ENCODE measurements around the gene AP4B1.

The AP4B1 gene

DNA sequence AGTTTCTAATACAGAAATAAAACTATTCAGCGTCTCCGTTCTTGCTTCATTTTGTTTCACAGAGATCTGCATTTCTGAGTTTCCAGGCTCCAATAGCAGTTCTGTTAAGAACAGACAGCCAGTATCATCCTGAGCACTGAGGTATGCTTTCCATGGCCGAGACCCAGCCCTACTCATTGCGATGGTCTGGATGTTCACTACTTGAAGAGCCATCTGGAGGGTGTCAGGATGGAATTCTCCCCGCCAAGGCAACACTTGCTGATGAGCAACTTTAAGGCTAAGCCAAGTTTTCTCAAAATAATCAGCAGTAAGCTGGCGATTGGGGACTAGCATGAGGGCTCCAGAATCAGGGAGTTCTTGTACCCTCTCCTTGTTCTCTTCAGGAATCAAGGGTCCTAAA lies 9.5 kb downstream of the AP4B1 start:
- DNase-seq (ENCODE audit: low read depth in 3 of 3), result no peak

DNA sequence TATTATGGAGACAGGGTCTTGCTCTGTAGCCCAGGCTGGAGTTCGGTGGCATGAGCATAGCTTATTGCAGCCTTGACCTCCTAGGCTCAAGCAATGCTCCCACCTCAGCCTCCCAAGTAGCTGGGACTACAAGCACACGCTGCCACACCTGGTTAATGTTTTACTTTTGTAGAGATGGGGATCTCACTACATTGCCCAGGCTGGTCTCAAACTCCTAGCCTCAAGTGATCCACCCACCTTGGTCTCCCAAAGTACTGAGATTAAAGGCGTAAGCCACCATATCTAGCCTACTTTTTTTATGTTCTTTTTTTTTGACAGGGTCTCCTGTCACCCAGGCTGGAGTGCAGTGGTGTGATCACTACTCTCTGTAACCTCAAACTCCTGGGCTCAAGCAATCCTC lies 11.3 kb downstream of the AP4B1 start:
- DNase-seq (ENCODE audit: low read depth in 3 of 3), result no peak

DNA sequence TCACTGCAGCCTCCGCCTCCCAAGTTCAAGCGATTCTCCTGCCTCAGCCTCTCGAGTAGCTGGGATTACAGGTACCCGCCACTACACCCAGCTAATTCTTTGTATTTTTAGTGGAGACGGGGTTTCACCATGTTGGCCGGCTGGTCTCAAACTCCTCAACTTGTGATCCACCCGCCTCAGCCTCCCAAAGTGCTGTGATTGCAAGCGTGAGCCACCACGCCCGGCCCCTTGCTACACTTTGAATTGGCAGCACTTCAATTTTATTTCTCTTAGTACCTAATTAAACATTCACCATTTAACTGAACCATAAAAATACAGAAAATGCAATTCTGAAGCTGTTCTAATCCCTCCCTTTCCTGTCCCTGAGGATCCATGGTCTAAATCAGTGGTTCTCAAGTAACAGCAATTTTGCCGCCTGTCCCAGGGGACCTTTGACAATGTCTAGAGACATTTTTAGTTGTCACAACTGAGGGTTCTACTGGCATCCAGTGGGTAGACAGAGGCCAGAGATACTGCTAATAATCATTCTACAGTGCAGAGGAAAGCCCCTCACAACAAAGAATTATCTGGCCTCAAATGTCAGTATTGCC lies 12.9 kb downstream of the AP4B1 start:
- DNase-seq (ENCODE audit: low read depth in 3 of 3), result no peak

DNA sequence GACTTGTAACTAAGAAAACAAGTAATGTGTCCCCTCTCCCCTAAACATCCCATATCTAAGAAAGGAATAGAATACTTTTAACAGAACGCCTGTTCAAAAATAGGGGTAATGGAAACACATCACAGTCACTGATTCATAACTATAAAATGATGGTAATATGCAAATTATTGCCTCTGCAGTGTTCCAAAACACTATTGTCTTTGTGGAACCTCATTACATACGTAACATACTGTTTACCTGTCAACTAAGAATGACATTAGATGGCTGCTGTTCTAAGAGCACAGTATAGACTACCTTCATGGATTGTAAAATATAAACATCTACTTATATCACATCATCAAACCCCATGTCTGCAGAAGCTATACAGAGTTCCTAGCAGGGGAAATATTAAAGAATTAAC lies 13.8 kb downstream of the AP4B1 start:
- no peak for DNase-seq (ENCODE audit: low read depth in 3 of 3)

DNA sequence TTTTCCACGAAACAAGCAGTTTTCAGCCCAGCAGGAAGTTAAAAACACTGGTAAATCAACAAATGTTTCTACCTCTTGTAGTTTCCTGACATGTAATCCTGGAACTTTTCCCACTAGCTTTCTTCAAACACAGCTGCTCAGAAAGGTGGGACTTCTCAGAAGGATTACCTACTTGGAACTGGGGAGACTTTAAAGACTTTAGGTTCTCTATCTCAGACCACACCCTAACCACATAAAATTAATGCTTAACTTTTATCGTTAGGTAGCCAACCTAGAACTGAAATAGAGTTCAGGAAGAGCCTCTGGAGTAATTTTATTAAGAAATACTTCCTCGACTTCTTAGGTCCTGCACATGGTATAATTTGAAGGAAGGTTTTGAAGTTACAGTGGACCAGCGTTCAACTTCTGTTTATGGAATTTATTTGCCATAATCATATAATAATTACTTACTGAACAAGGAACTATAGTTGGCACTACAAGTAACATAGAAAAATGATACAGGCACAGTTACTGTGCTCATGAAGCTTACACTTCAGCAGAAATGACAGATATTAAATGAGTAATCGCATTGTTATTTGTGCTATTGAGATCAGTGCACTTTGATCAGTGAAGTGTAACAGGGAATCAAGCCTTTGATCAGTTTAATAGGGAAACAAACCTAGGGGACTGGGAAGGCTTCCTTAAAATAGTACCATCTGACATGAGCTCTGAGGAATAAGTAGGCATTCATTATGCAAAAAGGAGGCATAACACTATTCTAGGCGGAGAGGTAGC lies 17.0 kb downstream of the AP4B1 start, which contains the start of gene BCL2L15:
Gene BCL2L15 (minus strand): TSS at position 180 of the 774 bp plus-strand sequence. CDS start 206 bp downstream, outside the sequence.
- no peak for DNase-seq (ENCODE audit: low read depth in 3 of 3)

DNA sequence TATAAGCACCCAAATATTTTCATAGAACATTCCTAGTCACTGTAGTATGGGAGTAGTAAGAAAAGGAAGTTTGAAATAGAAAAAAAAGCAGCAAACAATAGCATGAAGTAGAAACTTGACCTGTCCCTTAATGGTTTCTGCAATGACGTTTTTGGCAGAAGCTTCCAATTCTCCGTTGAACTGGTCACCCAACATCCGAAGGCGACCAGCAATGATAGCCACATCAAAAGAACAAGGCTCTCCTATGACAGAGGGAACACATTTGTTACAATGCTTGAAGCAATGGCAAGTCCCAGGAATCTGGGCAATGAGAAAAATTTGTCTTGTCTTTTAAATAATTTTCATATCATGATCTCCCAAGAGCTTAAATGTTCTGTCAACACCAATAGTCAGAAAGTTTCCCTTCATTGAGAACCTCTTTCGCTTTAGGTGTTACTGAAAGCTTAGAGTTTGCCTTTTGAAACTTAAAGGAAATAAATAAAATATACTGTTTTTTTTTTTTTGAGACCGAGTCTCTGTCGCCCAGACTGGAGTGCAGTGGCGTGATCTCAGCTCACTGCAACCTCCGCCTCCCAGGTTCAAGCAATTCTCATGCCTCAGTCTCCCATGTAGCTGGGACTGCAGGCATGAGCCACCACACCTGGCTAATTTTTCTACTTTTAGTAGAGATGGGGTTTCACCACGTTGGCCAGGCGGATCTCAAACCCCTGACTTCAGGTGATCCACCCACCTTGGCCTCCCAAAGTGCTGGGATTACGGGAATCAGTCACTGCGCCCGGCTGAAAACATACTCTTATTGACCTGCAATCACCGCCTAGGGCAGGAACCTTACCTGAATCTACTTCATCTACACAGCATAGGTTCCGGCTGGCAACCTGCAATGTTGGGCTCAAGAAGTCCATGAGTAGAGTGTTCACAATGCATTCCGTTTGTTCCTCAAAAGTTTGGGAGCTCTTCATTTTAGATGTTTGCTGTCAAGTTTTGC lies 17.9 kb downstream of the AP4B1 start:
- DNase-seq (ENCODE audit: low read depth in 3 of 3), result no peak

DNA sequence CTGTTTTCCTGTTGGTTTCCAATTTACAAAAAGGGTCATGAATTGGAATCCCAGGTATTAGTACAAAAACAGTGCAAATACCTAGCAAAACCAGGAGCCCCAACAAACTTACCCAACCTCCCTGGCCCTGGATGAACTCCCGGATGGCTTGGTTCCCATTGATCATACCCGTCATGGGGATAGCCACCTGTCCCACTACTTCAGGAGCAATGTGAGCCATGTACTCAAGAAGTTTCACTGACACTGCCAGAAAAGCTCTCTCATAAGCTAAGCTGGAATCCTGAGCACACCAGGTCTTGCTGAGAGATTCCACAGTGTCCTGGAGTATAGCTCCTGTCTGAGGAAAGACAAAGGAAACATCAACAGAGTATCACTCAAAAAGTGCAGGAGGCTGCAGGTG lies 22.9 kb downstream of the AP4B1 start:
- DNase-seq (ENCODE audit: low read depth in 3 of 3), result no peak

DNA sequence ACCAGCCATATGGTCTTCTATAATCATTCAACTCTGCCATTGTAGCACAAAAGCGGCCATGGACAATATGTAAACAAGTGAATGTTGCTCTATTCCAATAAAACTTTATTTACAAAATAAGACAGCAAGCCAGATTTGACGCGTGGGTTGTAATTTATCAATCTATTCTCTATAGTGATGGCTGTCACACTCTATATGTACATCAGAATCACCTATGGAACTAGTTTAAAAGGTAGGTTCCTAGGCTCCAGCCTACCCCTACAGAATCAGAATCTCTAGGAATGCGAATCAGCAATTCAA lies 24.9 kb downstream of the AP4B1 start:
- DNase-seq (ENCODE audit: low read depth in 3 of 3), result no peak

DNA sequence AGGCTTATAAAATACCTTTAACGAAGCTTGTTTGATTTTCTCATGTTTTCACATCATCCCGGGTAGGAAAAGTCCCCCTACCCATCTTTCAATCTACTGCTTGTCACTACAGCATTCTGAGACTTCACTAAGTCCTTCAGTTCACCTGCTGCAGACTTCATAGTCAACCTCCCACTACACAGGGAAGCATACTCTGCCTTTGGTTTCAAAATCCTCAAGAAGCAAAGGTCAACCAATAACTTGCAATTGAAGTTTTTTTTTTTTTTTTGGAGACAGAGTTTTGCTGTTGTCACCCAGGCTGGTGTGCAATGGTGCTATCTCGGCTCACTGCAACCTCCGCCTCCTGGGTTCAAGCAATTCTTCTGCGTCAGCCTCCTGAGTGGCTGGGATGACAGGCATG lies 28.4 kb downstream of the AP4B1 start:
- DNase-seq (ENCODE audit: low read depth in 3 of 3), result no peak

DNA sequence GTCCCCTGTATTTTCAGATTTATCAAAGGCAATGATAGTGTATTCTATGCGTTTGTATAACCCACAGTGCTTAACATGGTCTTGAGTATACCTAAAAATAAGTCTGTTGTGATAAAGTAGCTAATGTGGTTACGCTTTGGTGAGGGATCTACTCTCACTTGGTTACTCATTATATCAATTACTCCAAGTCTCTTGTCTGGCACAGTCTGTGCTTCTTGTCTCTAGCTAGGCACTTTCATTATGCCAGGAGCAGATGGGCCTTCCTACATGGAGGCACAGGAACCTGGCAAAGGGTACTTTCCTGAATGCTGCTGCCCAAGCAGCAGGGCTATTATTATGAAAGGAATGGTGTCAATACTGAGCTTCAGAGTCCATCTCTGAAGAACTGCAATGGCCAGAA lies 28.9 kb downstream of the AP4B1 start:
- no peak for DNase-seq (ENCODE audit: low read depth in 3 of 3)

DNA sequence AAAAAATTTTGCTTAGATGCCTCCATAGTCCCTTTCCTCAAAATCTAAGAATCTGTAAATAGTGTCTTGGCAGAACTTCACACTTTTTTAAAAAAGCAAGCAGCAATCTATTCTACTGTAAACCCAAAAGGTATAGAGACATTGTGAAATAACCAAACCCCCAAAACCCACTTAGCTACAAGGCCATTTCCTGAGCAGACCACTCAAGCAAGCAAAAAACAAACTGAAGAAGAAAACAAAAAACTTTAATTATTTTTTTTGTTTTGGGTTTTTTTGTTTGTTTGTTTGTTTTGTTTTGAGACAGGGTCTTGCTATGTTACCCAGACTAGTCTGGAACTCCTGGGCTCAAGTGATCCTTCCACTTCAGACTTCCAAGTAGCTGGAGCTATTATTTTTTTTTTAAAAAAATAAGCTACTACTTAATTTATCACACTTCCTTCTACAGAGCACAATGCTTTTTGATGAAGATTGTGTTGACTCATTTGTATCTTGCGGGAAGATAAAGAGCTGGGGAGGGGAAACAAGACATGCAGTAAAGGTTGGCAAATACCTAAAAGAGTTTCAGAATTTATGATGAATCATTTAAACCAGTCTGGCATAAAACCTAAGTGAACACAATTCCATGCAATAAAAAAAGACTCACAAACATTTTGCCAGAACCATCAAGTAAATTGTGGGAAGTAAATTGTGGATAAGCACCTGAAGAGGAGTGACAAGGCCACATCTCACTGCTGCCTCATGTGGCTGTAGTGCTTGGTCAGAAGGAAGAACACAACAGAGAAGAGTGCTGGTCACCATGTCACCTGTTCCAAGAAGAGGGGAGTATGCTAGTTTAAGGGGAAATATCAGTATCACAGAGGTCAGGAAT lies 30.4 kb downstream of the AP4B1 start:
- DNase-seq (ENCODE audit: low read depth in 3 of 3), result no peak

DNA sequence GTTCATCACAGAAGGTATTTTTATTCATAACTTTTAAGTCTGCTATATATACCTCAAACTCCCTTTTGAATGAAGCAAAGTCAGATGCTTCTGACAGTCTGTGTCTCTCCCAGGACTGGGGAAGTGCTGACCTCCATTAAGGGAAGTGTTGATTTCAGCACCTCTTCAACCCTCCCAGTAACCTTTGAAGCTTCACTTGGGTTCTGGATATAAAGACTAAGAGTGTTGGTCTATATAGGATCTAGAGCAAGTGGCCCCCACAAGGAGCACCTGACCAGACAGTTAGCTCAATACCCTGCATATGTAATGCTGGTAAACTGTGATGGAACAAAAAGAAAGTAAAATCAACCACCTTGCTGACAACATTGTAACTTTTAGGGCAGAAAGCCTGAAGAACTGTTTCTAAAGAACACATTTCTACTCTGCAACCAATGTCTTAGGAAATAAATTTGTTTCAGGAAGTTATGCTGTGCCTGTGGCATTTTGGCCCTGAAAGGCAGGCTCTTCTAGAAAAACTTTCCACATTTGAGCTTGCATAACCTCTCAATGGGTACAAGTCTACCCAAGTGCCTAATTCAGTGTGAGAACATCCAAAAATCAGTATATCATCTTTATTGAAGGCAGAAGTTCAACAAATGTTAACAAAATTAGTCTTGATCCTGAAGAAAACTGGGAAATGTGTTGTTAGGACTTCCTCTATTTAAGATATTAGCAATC lies 32.2 kb downstream of the AP4B1 start:
- DNase-seq (ENCODE audit: low read depth in 3 of 3), result no peak

DNA sequence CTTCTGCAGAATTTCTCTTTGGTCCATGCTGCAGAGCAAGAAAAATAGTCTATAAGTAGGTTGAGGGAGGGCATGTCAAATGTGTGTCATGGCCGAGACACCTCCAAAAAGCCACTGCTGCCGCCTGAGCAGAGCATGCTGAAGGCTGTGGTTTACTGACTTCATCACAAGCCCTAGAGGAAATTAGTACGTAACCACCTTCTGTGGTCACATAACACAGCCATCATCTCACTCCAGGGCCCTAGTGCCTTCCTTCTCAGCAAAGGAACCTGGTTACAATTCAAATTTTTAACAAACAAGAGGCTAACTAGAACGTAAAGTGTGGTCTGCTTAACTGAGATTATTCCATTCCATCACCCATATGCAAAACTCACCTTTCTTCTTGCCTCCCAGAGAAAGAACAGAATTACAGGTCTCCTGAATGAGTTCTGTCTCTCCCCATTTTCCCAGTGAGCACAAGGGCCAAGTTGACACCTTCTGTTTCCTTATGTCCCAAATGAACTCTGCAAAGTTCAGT lies 32.9 kb downstream of the AP4B1 start, which contains the start of gene PTPN22:
Gene PTPN22 (minus strand): TSS at position 116 of the 517 bp plus-strand sequence.
- DNase-seq (ENCODE audit: low read depth in 3 of 3), result peak; percentile 54 to 76 (median 70)

DNA sequence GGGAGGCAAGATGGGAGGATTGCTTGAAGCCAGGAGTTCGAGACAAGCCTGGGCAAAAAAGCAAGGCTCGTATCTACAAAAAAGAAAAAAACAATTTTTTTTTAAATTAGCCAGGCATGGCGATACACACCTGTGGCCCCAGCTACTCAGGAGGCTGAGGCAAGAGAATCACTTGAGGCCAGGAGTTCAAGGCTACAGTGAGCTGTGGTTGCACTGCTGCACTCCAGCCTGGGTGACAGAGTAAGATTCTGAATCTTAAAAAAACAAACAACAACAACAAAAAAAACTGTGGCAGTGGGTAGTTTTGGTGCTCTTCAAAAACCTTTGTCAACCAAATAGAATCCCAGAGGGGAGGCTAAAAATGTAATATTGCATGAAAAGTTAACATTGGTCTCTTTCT lies 33.8 kb downstream of the AP4B1 start:
- DNase-seq (ENCODE audit: low read depth in 3 of 3), result no peak

DNA sequence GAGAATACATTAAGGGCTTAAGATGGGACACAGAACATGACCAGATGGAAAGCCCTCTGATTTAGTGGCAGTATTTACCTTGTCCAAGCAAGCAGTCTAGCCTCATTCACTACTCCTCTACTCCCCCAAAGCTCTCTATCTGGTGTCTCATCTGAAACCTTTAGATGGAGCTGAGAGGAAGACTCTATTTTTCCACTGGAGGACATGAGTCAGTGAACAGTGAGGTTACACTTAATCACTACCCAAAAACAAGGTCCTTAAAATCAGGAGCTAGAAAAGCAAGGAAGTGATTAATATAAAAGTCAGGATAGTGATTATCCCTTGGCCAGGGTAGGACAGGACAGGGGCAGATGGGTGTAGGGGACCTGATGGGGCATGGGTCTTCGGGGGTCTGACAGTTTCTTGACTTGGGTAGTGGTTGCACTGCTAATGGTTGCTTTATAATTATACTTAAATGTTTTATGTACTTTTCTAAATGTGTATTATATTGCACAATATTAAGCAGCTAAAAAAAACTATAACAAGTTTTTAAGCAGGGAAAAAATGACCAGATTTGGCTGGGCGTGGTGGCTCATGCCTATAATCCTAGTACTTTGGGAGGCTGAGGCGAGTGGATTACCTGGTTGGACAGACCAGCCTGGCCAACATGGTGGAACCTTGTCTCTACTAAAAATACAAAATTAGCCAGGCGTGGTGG lies 36.1 kb downstream of the AP4B1 start:
- DNase-seq (ENCODE audit: low read depth in 3 of 3), result no peak

DNA sequence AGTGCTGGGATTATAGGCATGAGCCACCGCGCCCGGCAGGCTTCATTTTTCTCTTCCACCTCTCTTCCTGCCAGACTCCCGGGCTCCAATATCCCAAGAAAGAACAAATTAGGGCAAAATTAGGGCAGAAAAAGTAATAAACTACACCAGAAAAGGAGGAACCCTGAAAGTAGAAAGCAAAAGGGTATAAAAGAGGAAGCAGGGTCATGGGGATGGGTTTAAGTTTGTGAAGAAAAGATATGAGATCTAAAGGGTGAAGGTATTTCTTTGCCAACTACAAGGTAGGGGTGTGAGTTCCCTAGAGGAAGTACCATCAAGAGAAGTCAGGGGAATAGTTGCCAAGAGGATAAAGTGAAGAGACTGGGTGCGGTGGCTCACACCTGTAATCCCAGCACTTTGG lies 43.0 kb downstream of the AP4B1 start:
- no peak for DNase-seq (ENCODE audit: low read depth in 3 of 3)

DNA sequence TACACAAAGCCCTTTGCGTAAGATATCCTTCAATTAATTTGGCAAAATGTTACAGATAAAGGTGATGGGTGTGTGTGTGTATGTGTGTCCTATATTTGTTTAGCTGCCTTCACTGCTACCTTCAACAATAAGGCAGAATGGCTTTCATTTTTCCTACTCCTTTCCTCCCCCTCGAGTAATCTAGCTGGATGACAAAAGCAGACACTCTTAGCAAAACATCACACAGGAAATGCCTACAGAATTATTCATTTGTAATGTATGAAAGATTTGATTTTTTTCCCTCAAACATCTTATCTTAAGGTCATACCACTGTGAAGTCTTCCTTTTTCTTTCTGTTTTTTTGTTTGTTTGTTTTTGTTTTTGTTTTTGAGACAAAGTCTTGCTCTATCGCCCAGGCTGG lies 43.7 kb downstream of the AP4B1 start:
- no peak for DNase-seq (ENCODE audit: low read depth in 3 of 3)

DNA sequence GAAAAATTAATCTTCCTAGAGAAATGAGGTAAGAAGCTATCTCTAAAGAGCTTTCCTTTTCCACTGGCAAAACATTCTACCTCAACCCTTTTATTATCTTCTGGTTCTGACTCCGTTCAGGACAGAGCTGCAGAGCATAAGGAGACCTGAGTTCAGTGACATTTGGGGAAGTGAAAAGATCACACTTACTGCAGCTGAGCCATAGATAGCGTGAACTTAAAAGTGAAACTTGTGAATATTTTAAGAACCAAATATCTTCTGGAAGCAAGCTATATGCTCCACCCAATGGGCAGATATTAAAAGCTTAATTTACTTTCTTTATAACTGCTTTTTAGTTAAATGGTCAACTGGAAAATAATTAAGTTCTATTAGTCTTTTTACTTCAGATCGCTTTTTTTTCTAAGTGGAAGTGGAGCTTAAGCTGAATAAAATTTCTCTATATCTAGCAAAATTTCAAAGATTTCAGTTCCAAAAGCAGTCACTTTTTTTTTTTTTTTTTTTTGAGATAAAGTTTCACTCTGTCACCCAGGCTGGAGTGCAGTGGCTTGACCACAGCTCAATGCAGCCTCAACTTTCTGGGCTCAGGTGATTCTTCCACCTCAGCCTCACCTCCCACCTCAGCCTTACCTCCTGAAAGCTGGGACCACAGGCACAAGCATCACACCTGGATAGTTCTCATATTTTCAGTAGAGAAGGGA lies 45.0 kb downstream of the AP4B1 start:
- DNase-seq (ENCODE audit: low read depth in 3 of 3), result no peak

DNA sequence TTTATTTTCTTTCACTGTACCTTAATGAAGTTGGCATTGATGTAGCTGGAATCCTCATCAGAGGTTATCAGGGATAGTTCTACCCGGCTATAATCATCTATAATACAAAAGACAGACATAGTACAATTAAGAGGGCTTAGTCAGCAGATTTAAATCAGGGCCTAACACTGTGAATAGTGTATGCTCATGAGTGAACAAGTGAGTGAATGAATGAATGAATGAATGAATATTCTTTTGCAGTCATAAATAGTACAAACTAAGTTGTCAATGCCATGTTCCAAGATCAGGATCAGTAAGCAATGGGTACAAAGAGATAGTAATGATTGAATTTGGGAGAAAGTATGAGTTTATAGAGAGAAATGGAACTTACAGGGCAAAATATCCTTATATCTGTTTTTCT lies 45.6 kb downstream of the AP4B1 start:
- DNase-seq (ENCODE audit: low read depth in 3 of 3), result no peak
